Right lobe of liver (tissue), 4 donors: ENCODE data around the gene IQSEC3.

Experiments used
- POLR2A ChIP-seq: fragments of 450-650 bp; IDR thresholded peaks from one replicate; pipeline ENCODE4 v1.6.1; 2017; ENCODE audit warnings: antibody characterized with exemption, mild to moderate bottlenecking
- TF ChIP-seq, protein P1 (sequence below), 4 donors: fragments of 200-600 bp in 3 of 4; fragments of 450-650 bp in 1 of 4; IDR thresholded peaks; one replicate each; pipeline versions ENCODE4 v1.5.1 to v1.8.0; 2016 to 2022; ENCODE audit warnings: antibody characterized with exemption in 4 of 4, mild to moderate bottlenecking in 2 of 4
- donor health status: DM: no; HTN: no; CAD: no.
- donor health status: DM: no; HTN: no; CAD: no.
- donor health status: DM: no; HTN: yes; CAD: no.

DNA sequence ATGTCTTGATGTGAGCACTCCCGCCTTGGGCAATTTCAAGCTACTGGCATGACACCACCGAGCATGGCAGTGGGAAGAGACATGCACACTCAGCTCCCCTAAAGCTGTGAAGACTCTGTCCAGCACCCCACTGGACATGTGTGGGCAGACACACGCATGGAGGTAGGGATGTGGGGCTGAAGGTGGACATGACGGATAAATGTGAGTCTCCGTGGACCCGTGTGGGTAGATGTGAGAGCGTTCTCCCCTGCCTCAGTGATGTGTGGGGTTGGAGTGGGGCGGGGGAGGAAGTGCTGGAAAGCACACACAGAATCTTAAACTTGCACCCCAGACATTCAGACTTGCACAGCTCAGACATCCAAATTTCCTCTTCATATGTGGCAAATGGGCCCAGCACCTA, 134.8 kb downstream of the IQSEC3 start:
- TF ChIP-seq, protein P1, sequence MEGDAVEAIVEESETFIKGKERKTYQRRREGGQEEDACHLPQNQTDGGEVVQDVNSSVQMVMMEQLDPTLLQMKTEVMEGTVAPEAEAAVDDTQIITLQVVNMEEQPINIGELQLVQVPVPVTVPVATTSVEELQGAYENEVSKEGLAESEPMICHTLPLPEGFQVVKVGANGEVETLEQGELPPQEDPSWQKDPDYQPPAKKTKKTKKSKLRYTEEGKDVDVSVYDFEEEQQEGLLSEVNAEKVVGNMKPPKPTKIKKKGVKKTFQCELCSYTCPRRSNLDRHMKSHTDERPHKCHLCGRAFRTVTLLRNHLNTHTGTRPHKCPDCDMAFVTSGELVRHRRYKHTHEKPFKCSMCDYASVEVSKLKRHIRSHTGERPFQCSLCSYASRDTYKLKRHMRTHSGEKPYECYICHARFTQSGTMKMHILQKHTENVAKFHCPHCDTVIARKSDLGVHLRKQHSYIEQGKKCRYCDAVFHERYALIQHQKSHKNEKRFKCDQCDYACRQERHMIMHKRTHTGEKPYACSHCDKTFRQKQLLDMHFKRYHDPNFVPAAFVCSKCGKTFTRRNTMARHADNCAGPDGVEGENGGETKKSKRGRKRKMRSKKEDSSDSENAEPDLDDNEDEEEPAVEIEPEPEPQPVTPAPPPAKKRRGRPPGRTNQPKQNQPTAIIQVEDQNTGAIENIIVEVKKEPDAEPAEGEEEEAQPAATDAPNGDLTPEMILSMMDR (IDR thresholded peaks at IDR 0.05) = no peak
- no peak for TF ChIP-seq POLR2A
